T-helper 1 cell treated with Interleukin-12 subunit alpha and Interleukin-12 subunit beta and Interleukin-4 antibody, amounts not matched to agents 30 μg/mL and 1 μg/mL, for 36 hours (primary cell): ENCODE measurements around the gene TEX35.

ENCODE experiments used
- H3K27ac Mint-ChIP-seq: one replicate; pipeline ENCODE4 v1.8.0; 2021; ENCODE audit warnings: mild to moderate bottlenecking, mixed read lengths
- H3K27me3 Mint-ChIP-seq: one replicate; pipeline ENCODE4 v1.8.0; 2021; ENCODE audit warnings: low read depth, mixed read lengths
- H3K36me3 Mint-ChIP-seq: one replicate; pipeline ENCODE4 v1.8.0; 2021; ENCODE audit warnings: low read depth, mixed read lengths
- H3K4me1 Mint-ChIP-seq: one replicate; pipeline ENCODE4 v1.8.0; 2021; ENCODE audit warnings: low read depth, mixed read lengths
- H3K4me3 Mint-ChIP-seq: one replicate; pipeline ENCODE4 v1.8.0; 2021; ENCODE audit warnings: mild to moderate bottlenecking, moderate library complexity, mixed read lengths
- H3K9me3 Mint-ChIP-seq: one replicate; pipeline ENCODE4 v1.8.0; 2021; ENCODE audit warnings: mixed read lengths

Gene TEX35

GRCh38 chr1:178512566-178513277, at the start of gene TEX35:
TSS of gene TEX35 (plus strand) at chr1:178513109. CDS start at chr1:178513189, 80 bp downstream.
- no peaks in the 10 kb centered on the region for H3K4me1 Mint-ChIP-seq
- H3K9me3 Mint-ChIP-seq: no peaks in the 10 kb centered on the region
- H3K36me3 Mint-ChIP-seq: no peaks in the 10 kb centered on the region
- H3K4me3 Mint-ChIP-seq: no peak within 1 kb of the TSS
- no peak within 1 kb of the TSS for H3K27ac Mint-ChIP-seq
- no peaks in the 10 kb centered on the region for H3K27me3 Mint-ChIP-seq

GRCh38 chr1:178464141-178464540, 48.8 kb upstream of the TEX35 start:
- Mint-ChIP-seq H3K4me3 (no peak overlapping the region), H3K36me3 (no peaks in the 10 kb centered on the region), H3K27me3 (no peaks in the 10 kb centered on the region), H3K27ac (no peak overlapping the region), H3K9me3 (no peaks in the 10 kb centered on the region), H3K4me1 (no peaks in the 10 kb centered on the region)

- no peaks in the 10 kb centered on the region for H3K9me3 Mint-ChIP-seq
- H3K27me3 Mint-ChIP-seq: no peaks in the 10 kb centered on the region
- H3K4me3 Mint-ChIP-seq: no peak overlapping the region
- H3K4me1 Mint-ChIP-seq: no peaks in the 10 kb centered on the region
- no peaks in the 10 kb centered on the region for H3K36me3 Mint-ChIP-seq
- H3K27ac Mint-ChIP-seq: no peak overlapping the region
Measured at GRCh38 chr1:178464566-178464965, 48.3 kb upstream of the TEX35 start.

- no peaks in the 10 kb centered on the region for H3K9me3 Mint-ChIP-seq
- no peak overlapping the region for H3K27ac Mint-ChIP-seq
- no peaks in the 10 kb centered on the region for H3K27me3 Mint-ChIP-seq
- H3K4me3 Mint-ChIP-seq: no peak overlapping the region
- no peaks in the 10 kb centered on the region for H3K36me3 Mint-ChIP-seq
- H3K4me1 Mint-ChIP-seq: no peaks in the 10 kb centered on the region
Measured at GRCh38 chr1:178465011-178465410, 47.9 kb upstream of the TEX35 start.

- Mint-ChIP-seq H3K27me3 (peaks cover 7% of the 10 kb centered on the region), H3K4me3 (no peak overlapping the region), H3K4me1 (no peaks in the 10 kb centered on the region), H3K27ac (no peak overlapping the region), H3K36me3 (no peaks in the 10 kb centered on the region), H3K9me3 (no peaks in the 10 kb centered on the region)
Measured at GRCh38 chr1:178467837-178468236, 45.1 kb upstream of the TEX35 start.

GRCh38 chr1:178470411-178470960, 42.4 kb upstream of the TEX35 start:
- Mint-ChIP-seq H3K9me3 (no peaks in the 10 kb centered on the region), H3K4me3 (no peak overlapping the region), H3K4me1 (no peaks in the 10 kb centered on the region), H3K27ac (no peak overlapping the region), H3K36me3 (no peaks in the 10 kb centered on the region), H3K27me3 (peaks cover 7% of the 10 kb centered on the region)

GRCh38 chr1:178472531-178472930, 40.4 kb upstream of the TEX35 start:
- H3K27ac Mint-ChIP-seq: no peak overlapping the region
- no peaks in the 10 kb centered on the region for H3K36me3 Mint-ChIP-seq
- peaks cover 7% of the 10 kb centered on the region for H3K27me3 Mint-ChIP-seq
- H3K9me3 Mint-ChIP-seq: no peaks in the 10 kb centered on the region
- no peak overlapping the region for H3K4me3 Mint-ChIP-seq
- no peaks in the 10 kb centered on the region for H3K4me1 Mint-ChIP-seq

GRCh38 chr1:178477373-178477772, 35.5 kb upstream of the TEX35 start:
- no peaks in the 10 kb centered on the region for H3K4me1 Mint-ChIP-seq
- H3K36me3 Mint-ChIP-seq: no peaks in the 10 kb centered on the region
- no peaks in the 10 kb centered on the region for H3K9me3 Mint-ChIP-seq
- no peak overlapping the region for H3K4me3 Mint-ChIP-seq
- H3K27me3 Mint-ChIP-seq: peaks cover 3% of the 10 kb centered on the region
- H3K27ac Mint-ChIP-seq: no peak overlapping the region

- Mint-ChIP-seq H3K4me1 (no peaks in the 10 kb centered on the region), H3K9me3 (no peaks in the 10 kb centered on the region), H3K36me3 (no peaks in the 10 kb centered on the region), H3K27ac (no peak overlapping the region), H3K4me3 (no peak overlapping the region), H3K27me3 (no peaks in the 10 kb centered on the region)
Measured at GRCh38 chr1:178477841-178478240, 35.1 kb upstream of the TEX35 start.

GRCh38 chr1:178483251-178483957, 29.5 kb upstream of the TEX35 start:
- Mint-ChIP-seq H3K4me1 (no peaks in the 10 kb centered on the region), H3K4me3 (no peak overlapping the region), H3K27ac (no peak overlapping the region), H3K9me3 (no peaks in the 10 kb centered on the region), H3K36me3 (no peaks in the 10 kb centered on the region), H3K27me3 (peaks cover 7% of the 10 kb centered on the region)

- no peaks in the 10 kb centered on the region for H3K4me1 Mint-ChIP-seq
- H3K9me3 Mint-ChIP-seq: no peaks in the 10 kb centered on the region
- no peaks in the 10 kb centered on the region for H3K36me3 Mint-ChIP-seq
- no peak overlapping the region for H3K4me3 Mint-ChIP-seq
- no peak overlapping the region for H3K27ac Mint-ChIP-seq
- peaks cover 10% of the 10 kb centered on the region for H3K27me3 Mint-ChIP-seq
Measured at GRCh38 chr1:178484698-178485225, 28.1 kb upstream of the TEX35 start.

GRCh38 chr1:178485541-178485981, 27.3 kb upstream of the TEX35 start:
- no peak overlapping the region for H3K27ac Mint-ChIP-seq
- H3K4me3 Mint-ChIP-seq: no peak overlapping the region
- H3K9me3 Mint-ChIP-seq: no peaks in the 10 kb centered on the region
- no peaks in the 10 kb centered on the region for H3K36me3 Mint-ChIP-seq
- H3K4me1 Mint-ChIP-seq: no peaks in the 10 kb centered on the region
- H3K27me3 Mint-ChIP-seq: peaks cover 10% of the 10 kb centered on the region

GRCh38 chr1:178486100-178487069, 26.5 kb upstream of the TEX35 start:
- Mint-ChIP-seq H3K9me3 (no peaks in the 10 kb centered on the region), H3K27me3 (peaks cover 10% of the 10 kb centered on the region), H3K4me1 (no peaks in the 10 kb centered on the region), H3K27ac (no peak overlapping the region), H3K36me3 (no peaks in the 10 kb centered on the region), H3K4me3 (no peak overlapping the region)

- H3K27me3 Mint-ChIP-seq: peaks cover 10% of the 10 kb centered on the region
- H3K9me3 Mint-ChIP-seq: no peaks in the 10 kb centered on the region
- H3K4me3 Mint-ChIP-seq: no peak overlapping the region
Measured at GRCh38 chr1:178487070-178487615, 25.8 kb upstream of the TEX35 start.

More at GRCh38 chr1:178487070-178487615, 25.8 kb upstream of the TEX35 start:
- no peaks in the 10 kb centered on the region for H3K36me3 Mint-ChIP-seq
- H3K27ac Mint-ChIP-seq: no peak overlapping the region
- no peaks in the 10 kb centered on the region for H3K4me1 Mint-ChIP-seq
